ENCODE data around the gene GPR137. TPM values are rescaled to one million over a fixed set of nuclear protein-coding genes. Genes with fewer than 3 reads are reported as not detected.
A peak's percentile ranks its signal among the peaks of the same experiment; 100 is the strongest.

Gene GPR137
- total and polyA plus RNA-seq, 9 of the 15 experiments (the other 6 are each of a cell fraction or from before 2014, with no cell fraction given), result 0.32 to 26.7 (median 10.7) TPM

DNA sequence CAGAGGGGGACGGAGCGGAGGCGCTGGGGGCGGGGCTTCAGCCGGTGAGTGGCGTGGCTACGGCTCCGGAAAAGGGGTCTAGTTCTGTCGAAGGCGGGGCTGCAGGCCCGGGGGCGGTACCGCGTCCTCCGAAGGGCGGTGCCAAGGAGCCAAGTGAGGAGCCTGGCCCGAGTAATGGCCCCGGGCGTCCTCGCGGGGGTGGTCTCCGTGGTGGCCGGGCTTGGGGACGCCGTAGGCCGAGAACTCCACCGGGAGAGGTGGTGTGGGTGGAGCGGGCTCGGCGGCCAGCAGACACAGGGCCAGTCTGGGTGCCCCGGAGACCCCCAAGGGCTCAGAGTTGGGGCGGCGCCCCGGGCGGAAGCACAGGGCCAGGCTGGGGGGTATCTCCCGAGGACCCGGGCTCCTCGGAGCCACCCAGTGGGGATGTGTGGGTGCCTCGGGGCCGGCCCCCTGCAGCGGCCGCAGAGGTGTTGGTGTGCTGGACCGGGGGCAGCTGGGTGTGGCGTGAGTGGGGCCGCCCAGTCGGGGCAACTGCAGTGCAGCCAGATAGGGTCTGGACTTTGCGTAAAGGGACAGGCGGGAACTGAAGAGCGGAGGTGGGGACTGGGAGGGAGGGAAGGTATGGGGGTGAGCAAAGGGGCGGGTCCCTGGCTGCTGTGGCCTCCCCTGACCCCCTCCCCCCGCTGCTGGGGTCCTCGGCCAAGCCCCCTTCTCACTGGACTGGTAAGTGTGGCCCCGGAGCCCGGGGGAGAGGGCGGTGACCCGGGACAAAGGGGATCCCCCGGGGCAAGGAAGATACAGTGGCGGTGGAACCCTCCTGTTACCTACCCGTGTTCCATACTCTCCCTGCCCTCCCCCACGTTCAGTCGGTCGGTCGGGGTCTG is 43.9 kb upstream of the GPR137 start (continued):
- no peak for TF ChIP-seq SOX6 (IDR thresholded peaks at IDR 0.05)
- TF ChIP-seq PURB (CRISPR knock-in tag; IDR thresholded peaks at IDR 0.05; ENCODE audit: low read depth), result no peak
- TF ChIP-seq KLF1 (tag; IDR thresholded peaks at IDR 0.05), result peak; percentile 38; the same call in 1 of the 2 replicates
- TF ChIP-seq, protein P1, sequence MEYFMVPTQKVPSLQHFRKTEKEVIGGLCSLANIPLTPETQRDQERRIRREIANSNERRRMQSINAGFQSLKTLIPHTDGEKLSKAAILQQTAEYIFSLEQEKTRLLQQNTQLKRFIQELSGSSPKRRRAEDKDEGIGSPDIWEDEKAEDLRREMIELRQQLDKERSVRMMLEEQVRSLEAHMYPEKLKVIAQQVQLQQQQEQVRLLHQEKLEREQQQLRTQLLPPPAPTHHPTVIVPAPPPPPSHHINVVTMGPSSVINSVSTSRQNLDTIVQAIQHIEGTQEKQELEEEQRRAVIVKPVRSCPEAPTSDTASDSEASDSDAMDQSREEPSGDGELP (CRISPR knock-in tag; IDR thresholded peaks at IDR 0.05; ENCODE audit: borderline replicate concordance), result peak; percentile 27; the same call in 1 of the 2 replicates
- no peak for TF ChIP-seq ZNF586 (CRISPR knock-in tag; conservative IDR thresholded peaks at IDR 0.05)
- TF ChIP-seq, protein P2, sequence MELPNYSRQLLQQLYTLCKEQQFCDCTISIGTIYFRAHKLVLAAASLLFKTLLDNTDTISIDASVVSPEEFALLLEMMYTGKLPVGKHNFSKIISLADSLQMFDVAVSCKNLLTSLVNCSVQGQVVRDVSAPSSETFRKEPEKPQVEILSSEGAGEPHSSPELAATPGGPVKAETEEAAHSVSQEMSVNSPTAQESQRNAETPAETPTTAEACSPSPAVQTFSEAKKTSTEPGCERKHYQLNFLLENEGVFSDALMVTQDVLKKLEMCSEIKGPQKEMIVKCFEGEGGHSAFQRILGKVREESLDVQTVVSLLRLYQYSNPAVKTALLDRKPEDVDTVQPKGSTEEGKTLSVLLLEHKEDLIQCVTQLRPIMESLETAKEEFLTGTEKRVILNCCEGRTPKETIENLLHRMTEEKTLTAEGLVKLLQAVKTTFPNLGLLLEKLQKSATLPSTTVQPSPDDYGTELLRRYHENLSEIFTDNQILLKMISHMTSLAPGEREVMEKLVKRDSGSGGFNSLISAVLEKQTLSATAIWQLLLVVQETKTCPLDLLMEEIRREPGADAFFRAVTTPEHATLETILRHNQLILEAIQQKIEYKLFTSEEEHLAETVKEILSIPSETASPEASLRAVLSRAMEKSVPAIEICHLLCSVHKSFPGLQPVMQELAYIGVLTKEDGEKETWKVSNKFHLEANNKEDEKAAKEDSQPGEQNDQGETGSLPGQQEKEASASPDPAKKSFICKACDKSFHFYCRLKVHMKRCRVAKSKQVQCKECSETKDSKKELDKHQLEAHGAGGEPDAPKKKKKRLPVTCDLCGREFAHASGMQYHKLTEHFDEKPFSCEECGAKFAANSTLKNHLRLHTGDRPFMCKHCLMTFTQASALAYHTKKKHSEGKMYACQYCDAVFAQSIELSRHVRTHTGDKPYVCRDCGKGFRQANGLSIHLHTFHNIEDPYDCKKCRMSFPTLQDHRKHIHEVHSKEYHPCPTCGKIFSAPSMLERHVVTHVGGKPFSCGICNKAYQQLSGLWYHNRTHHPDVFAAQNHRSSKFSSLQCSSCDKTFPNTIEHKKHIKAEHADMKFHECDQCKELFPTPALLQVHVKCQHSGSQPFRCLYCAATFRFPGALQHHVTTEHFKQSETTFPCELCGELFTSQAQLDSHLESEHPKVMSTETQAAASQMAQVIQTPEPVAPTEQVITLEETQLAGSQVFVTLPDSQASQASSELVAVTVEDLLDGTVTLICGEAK (IDR thresholded peaks at IDR 0.05), result peak; percentile 76
- TF ChIP-seq, protein P2 (CRISPR knock-in tag; IDR thresholded peaks at IDR 0.05), result no peak
- no peak for TF ChIP-seq FUS (optimal IDR thresholded peaks at IDR 0.05; ENCODE audit: low read depth, low read length)
- peak; percentile 47; the same call in 1 of the 2 replicates for TF ChIP-seq SMARCC2 (IDR thresholded peaks at IDR 0.05; ENCODE audit: low read depth)
- peak; percentile 36; the same call in 1 of the 2 replicates for TF ChIP-seq PHB (CRISPR knock-in tag; IDR thresholded peaks at IDR 0.05)
- TF ChIP-seq ESRRB (CRISPR knock-in tag; IDR thresholded peaks at IDR 0.05; ENCODE audit: borderline replicate concordance), result 0 out of 2 replicates have a peak, but pooled peaks have one; percentile 70
- TF ChIP-seq, protein P3, sequence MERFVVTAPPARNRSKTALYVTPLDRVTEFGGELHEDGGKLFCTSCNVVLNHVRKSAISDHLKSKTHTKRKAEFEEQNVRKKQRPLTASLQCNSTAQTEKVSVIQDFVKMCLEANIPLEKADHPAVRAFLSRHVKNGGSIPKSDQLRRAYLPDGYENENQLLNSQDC (CRISPR knock-in tag; IDR thresholded peaks at IDR 0.05), result 0 out of 2 replicates have a peak, but pooled peaks have one; percentile 1
- peak; percentile 64 for TF ChIP-seq POLR2B (IDR thresholded peaks at IDR 0.05; ENCODE audit: low read depth, partially characterized antibody)
- TF ChIP-seq FOXP1 (CRISPR knock-in tag; IDR thresholded peaks at IDR 0.05), result peak; percentile 48; the same call in 1 of the 2 replicates
- no peak for TF ChIP-seq IRF2 (CRISPR knock-in tag; IDR thresholded peaks at IDR 0.05)
- TF ChIP-seq SMARCB1 (IDR thresholded peaks at IDR 0.05; ENCODE audit: insufficient read length, low read depth), result peak; percentile 34
